OCI-LY7 (cell line): Measurements from ENCODE around the gene SLC1A7.

Experiments used
- CTCF ChIP-seq: fragments of 200-600 bp; sonication (generic); conservative IDR thresholded peaks from 2 replicates; pipeline ENCODE4 v1.5.1; 2014; ENCODE audit warnings: mild to moderate bottlenecking, antibody characterized with exemption, low read length, moderate library complexity, mixed read lengths
- EZH2phosphoT487 ChIP-seq: fragments of 200-600 bp; sonication (generic); IDR thresholded peaks from 2 replicates; pipeline ENCODE4 v1.6.1; 2018; ENCODE audit warnings: low read depth, borderline replicate concordance, mild to moderate bottlenecking, mixed run types, antibody characterized with exemption, low read length, moderate library complexity, mixed read lengths

DNA sequence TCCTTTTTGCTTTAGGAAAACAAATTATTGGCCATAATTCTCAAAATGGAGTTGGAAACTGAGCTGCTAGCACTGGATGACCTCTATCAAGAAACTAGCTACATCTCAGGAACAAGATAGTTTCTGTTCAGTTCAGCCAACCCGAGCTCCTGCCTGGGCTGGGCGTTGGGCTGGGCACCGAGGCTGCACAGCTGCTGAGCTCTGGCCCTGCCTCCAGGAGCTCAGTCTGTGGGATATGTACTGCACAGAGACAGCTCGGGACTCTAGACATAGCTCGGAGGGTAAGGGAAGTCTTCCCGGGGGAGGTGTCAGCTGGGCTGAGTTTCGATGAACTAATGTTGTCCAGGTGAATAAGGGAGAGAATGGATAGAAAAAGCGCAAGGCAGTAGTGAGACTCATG lies 24.5 kb upstream of the SLC1A7 start:
- TF ChIP-seq CTCF (no peak), EZH2phosphoT487 (no peak)
